ENCODE data around the gene USP26.
"Not testable (repeated sequence)": the region's sequence is repeated elsewhere in the genome, so short reads cannot be mapped to it uniquely, and the experiment has no call there.

Gene USP26

DNA sequence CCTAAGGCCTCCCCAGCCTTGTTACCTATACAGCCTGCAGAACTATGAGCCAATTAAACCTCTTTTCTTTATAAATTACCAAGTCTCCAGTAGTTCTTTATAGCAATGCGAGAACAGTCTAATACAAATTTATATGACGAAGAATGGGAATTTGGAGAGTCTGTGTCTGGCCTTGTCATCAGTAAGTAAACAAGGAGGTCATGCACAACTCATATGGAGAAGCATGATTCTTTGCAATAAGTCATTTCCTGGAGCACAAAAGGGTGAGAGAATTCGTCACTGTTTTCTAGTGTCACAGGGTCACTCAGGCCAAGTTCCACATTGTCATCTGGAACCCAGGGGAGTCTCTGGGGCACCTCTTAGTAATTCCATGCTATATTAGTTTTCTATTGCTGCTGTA lies 89.5 kb downstream of the USP26 start:
- DNase-seq, result no peak

DNA sequence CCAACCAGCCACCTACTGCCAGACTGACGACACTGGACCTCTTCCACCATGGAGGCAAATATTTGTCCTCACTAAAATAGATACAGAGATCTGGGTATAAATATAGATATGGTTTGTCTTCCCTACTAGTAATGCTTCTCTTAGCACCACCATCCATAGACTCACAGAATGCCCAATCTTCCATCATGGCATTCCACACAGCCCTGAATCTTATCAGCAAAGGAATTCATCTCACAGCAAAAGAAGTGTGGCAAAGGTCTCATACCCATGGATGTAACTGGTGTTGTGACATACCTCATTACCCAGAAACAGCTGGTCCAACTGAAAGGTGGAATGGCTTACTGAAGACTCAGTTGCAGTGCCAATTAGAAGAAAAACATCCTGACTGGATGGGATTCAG lies 91.3 kb downstream of the USP26 start:
- no peak for DNase-seq

DNA sequence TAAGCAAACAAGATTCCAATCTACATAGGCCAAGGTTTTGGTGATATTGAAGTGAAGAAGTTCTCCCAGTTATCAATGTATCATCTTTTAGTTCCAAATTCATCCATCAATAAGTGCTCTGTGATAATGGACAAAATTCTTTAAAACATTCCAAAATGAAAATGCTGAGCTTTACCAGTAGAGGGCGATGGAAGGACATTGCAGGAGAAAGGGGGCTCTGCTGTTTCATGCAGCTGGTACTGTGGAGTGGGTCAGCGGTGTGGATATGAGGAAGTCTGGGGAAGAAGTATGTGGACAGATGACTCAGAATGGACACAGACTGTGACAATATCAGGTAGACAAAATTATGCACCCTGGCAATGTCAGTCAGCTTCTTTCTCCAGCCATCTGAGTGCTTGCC lies 91.9 kb downstream of the USP26 start:
- peak; percentile 4 for DNase-seq

DNA sequence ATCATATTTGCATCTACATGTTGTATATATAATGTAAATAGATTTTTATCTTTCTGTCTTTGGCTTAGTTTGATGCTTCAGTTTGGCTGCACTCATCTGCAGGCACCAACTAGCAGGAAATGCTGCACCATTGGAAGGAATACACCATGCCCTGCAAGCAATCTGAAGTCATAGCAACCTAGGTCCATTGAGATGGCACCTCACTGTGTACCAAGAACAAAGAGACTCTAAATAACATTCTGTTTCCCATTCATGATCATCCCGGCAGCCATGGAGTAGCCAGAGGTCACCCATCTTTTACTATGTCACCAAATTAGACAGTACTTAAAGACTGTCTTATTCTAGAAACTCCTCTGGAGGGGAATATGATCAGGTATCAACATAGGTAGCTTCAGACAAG lies 97.7 kb downstream of the USP26 start:
- no peak for DNase-seq

DNA sequence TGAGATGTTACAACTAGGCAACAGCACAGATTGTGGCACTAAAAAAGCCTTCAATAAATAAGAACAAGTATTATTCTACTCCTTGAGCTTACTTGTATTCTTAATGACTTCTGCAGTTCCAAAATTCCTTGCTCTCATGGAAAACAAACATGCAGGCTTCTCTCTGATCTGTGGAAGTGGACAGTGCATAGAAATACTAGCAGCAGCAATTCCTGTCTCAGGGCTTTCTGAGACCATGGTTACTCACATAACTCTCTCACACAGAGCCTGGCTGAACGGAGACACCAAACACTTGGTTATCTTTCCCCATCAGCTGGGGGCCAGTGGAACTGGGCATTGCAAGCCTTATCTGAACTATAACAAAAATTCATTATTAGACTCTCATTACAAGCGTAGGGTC lies 106.1 kb downstream of the USP26 start:
- DNase-seq, result no peak

DNA sequence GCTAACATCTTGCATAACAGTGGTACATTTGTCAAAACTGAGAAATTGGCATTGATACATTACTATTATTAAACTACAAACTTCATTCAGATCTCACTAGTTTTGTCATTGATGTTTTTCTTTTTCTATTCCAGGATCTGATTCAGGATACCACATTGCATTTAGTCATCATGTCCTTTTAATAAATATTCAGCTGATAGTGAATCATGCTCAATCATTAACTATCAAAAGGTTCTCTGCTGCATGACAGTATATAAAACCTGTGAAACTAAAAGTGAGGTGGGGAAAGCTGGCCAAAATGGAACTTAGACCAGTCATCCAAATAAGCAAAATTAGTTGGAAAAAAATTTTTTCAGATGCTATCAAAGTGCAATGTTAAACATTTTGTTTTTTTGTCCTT lies 110.4 kb downstream of the USP26 start:
- no peak for DNase-seq

DNA sequence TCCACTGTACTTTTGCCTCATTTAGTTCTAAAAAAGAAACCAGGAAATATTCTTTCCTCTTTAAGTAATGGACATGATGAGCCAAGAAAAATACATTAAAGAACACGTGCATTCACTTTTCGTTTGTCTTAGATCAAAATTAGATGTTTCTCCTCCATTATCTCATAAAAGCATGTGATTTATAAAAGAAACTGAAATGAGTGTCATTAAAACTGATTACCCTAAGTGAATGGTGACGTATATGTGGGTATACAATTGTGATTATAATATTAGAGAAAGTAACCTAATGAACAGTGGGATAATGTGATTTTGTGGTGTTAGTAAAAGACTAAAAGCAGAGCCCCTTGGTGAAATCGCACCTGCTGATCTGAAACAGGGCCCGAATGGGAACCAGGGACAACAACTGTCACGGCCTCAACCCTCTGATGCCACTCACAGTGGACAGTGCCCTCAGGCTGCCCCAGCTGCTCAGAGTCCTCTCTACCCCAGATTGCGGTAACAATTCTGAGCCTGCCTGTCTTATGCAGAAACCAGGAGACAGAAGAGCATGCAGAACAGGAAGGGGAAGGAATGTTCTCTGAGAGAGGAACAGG lies 112.8 kb downstream of the USP26 start:
- no peak for DNase-seq

DNA sequence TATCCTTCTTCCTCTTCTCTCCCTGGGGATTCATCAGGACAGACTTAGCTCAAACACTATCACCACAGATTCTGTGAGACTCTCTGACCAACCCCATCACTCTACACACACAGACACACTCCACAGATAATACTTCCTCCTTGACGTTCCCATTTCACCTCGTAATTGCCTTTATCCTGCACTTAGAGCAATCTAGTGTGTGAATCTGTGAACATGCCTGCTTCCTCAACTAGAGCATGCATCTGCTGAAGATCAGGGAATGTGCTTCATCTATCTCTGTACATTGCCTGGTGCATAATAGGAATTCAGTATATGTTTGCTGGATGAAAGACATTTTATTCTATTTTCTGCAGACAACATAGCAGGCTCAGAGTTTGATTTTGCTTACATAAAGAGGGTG lies 113.4 kb downstream of the USP26 start:
- DNase-seq, result no peak

DNA sequence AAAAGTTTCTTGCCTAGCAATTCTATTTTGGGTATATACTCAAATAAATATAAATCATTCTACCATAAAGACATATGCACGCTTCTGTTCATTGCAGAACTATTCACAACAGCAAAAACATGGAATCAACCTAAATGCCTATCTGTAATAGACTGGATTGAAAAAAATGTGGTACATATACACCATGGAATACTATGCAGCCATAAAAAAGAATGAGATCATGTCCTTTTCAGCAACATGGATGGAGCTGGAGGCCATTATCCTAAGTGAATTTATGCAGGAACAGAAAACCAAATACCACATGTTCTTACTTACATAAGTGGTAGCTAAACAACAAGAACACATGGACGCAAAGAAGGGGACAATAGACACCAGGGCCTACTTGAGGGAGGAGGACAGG lies 116.9 kb downstream of the USP26 start:
- DNase-seq, result not testable (repeated sequence)

All from fibroblast of skin of abdomen (primary cell).